ENCODE data around the gene SLC47A1.

The SLC47A1 gene

GRCh38 chr17:19510903-19511302, 22.8 kb upstream of the SLC47A1 start:
- Histone ChIP-seq H3K27me3 (ENCODE audit: insufficient read depth, poor library complexity, severe bottlenecking) (no peaks in the 10 kb centered on the region), H3K27ac (replicated peaks) (no peak overlapping the region), H3K4me3 (replicated peaks; ENCODE audit: insufficient read depth, low read length) (no peak overlapping the region)
- TF ChIP-seq SPI1 (IDR thresholded peaks at IDR 0.05; ENCODE audit: borderline replicate concordance, low read depth): no peak
- no peak for TF ChIP-seq GABPA (IDR thresholded peaks at IDR 0.05; ENCODE audit: low read depth)
- TF ChIP-seq POLR2AphosphoS5 (IDR thresholded peaks at IDR 0.05; ENCODE audit: low read depth): no peak
- TF ChIP-seq REST (IDR thresholded peaks at IDR 0.05; ENCODE audit: insufficient replicate concordance, low read depth): no peak
- TF ChIP-seq, protein P1, sequence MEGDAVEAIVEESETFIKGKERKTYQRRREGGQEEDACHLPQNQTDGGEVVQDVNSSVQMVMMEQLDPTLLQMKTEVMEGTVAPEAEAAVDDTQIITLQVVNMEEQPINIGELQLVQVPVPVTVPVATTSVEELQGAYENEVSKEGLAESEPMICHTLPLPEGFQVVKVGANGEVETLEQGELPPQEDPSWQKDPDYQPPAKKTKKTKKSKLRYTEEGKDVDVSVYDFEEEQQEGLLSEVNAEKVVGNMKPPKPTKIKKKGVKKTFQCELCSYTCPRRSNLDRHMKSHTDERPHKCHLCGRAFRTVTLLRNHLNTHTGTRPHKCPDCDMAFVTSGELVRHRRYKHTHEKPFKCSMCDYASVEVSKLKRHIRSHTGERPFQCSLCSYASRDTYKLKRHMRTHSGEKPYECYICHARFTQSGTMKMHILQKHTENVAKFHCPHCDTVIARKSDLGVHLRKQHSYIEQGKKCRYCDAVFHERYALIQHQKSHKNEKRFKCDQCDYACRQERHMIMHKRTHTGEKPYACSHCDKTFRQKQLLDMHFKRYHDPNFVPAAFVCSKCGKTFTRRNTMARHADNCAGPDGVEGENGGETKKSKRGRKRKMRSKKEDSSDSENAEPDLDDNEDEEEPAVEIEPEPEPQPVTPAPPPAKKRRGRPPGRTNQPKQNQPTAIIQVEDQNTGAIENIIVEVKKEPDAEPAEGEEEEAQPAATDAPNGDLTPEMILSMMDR (IDR thresholded peaks at IDR 0.05; ENCODE audit: insufficient read depth, low read length): no peak
- no peak for DNase-seq (ENCODE audit: low read depth in 1 of 2, low spot score in 1 of 2)

- Histone ChIP-seq H3K4me3 (replicated peaks; ENCODE audit: insufficient read depth, low read length) (no peak overlapping the region), H3K27ac (replicated peaks) (no peak overlapping the region), H3K27me3 (ENCODE audit: insufficient read depth, poor library complexity, severe bottlenecking) (no peaks in the 10 kb centered on the region)
- peak in 1 of 2 experiments; percentile 32 for DNase-seq (ENCODE audit: low read depth in 1 of 2, low spot score in 1 of 2)
- TF ChIP-seq SPI1 (IDR thresholded peaks at IDR 0.05; ENCODE audit: borderline replicate concordance, low read depth) (no peak), POLR2AphosphoS5 (IDR thresholded peaks at IDR 0.05; ENCODE audit: low read depth) (no peak), GABPA (IDR thresholded peaks at IDR 0.05; ENCODE audit: low read depth) (no peak), REST (IDR thresholded peaks at IDR 0.05; ENCODE audit: insufficient replicate concordance, low read depth) (no peak)
- TF ChIP-seq, protein P1 (IDR thresholded peaks at IDR 0.05; ENCODE audit: insufficient read depth, low read length): peak; percentile 12
These were observed 19.7 kb upstream of the SLC47A1 start for GRCh38 chr17:19513897-19514488.

DNA sequence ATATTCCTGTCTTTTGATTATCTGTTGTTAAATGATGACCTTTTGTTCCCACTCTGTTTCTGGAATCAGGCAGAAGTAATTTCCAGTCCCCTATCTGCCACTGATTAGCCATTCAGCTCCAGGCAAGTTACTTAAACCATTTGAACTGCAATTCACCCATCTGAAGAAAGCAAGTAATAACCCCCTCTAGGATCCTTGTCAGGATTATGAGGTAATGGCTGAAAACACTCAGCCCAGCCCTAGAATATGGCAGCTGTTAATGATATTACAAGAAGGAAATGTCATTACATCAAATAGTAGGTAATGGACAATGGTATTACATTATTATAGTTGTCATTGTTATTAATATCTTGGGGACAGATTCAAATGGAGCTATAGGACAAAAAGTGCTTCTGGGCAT, 16.0 kb upstream of the SLC47A1 start:
- no peak for DNase-seq (ENCODE audit: low read depth in 1 of 2, low spot score in 1 of 2)
- no peak overlapping the region for H3K27ac ChIP-seq (replicated peaks)
- no peaks in the 10 kb centered on the region for H3K27me3 ChIP-seq (ENCODE audit: insufficient read depth, poor library complexity, severe bottlenecking)
- no peak overlapping the region for H3K4me3 ChIP-seq (replicated peaks; ENCODE audit: insufficient read depth, low read length)
- TF ChIP-seq GABPA (IDR thresholded peaks at IDR 0.05; ENCODE audit: low read depth) (no peak), SPI1 (IDR thresholded peaks at IDR 0.05; ENCODE audit: borderline replicate concordance, low read depth) (no peak), POLR2AphosphoS5 (IDR thresholded peaks at IDR 0.05; ENCODE audit: low read depth) (no peak), REST (IDR thresholded peaks at IDR 0.05; ENCODE audit: insufficient replicate concordance, low read depth) (no peak)
- TF ChIP-seq, protein P1 (IDR thresholded peaks at IDR 0.05; ENCODE audit: insufficient read depth, low read length): no peak
